GM12878 (cell line): Measurements from ENCODE around the gene CLASP1.

Source experiments
- BRCA1 ChIP-seq: IDR thresholded peaks from 2 replicates; pipeline ENCODE4 v1.6.1; 2011; ENCODE audit warnings: low read depth, low read length, improper control_type of control experiment
- EP300 ChIP-seq, 2 experiments: fragments of 150-350 bp in 1 of 2; IDR thresholded peaks; 2 replicates each; pipeline ENCODE4 v1.6.1; 2011 to 2012; ENCODE audit warnings: low read depth in 2 of 2, low read length in 2 of 2, borderline replicate concordance in 1 of 2, improper control_type of control experiment in 1 of 2, inconsistent platforms in 1 of 2; ENCODE audit not compliant: control insufficient read depth in 1 of 2
- EZH2 ChIP-seq: IDR thresholded peaks from 2 replicates; pipeline ENCODE4 v1.6.1; 2012; ENCODE audit warnings: low read depth, mild to moderate bottlenecking, control low read depth, inconsistent platforms, low read length, borderline replicate concordance; ENCODE audit not compliant: control insufficient read depth
- HCFC1 ChIP-seq: fragments of 150-350 bp; IDR thresholded peaks from 2 replicates; pipeline ENCODE4 v1.6.1; 2014; ENCODE audit warnings: low read length
- NRF1 ChIP-seq: conservative IDR thresholded peaks from 2 replicates; pipeline ENCODE4 v1.6.1; 2011; ENCODE audit warnings: mild to moderate bottlenecking, low read depth, low read length, improper control_type of control experiment
- SRF ChIP-seq, 2 experiments: IDR thresholded peaks; 2 replicates each; pipeline ENCODE4 v1.6.1; 2011; ENCODE audit warnings: low read depth in 2 of 2, low read length in 2 of 2, mild to moderate bottlenecking in 1 of 2, moderate library complexity in 1 of 2
- ZBED1 ChIP-seq: IDR thresholded peaks from 2 replicates; pipeline ENCODE4 v1.6.1; 2016; ENCODE audit warnings: borderline replicate concordance
- ZNF274 ChIP-seq: IDR thresholded peaks from one replicate; pipeline ENCODE4 v1.8.0; 2011; ENCODE audit not compliant: insufficient read length, insufficient read depth
- TF ChIP-seq, protein P1 (sequence below), 3 experiments: IDR thresholded peaks in 2 of 3; conservative IDR thresholded peaks in 1 of 3; 2 replicates each; pipeline ENCODE4 v1.5.1; 2011; ENCODE audit warnings: low read depth in 3 of 3, low read length in 3 of 3, mild to moderate bottlenecking in 3 of 3, control low read depth in 2 of 3, moderate library complexity in 2 of 3, inconsistent platforms in 1 of 3, mixed read lengths in 1 of 3; ENCODE audit not compliant: control insufficient read depth in 2 of 3, insufficient read depth in 1 of 3; ENCODE audit errors: extremely low read depth in 1 of 3

DNA sequence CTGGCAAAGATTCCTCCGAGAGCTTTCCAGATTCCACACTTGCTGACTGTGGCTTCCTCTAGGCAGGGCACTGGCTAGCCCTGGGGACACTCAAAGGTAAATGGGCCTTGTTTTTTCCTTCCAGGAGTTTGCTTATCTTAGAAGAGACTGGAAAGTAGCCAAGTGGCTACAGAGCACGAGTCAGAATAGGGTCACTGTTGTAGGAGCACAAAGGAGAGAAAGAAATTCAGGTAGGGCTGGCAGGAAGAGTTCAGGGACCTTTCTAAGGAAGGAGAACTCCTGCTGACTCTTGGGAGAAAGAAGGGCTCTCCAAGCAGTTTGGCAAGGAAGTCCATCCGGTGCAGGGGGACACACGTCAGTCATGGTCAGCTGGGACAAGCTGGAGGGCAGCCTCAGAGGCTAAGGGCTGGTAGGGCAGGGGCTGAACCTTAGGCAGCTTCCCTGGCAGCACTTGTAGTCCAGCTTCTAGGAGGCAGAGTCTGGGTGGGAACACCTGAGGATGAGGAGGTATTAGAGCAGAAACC lies 47.9 kb upstream of the CLASP1 start:
- TF ChIP-seq NRF1 (no peak), EZH2 (no peak), BRCA1 (no peak), ZNF274 (no peak), SRF (IDR thresholded peaks at IDR 0.05; ENCODE audit: low read depth in 2 of 2, low read length in 2 of 2) (no peak), EP300 (IDR thresholded peaks at IDR 0.05; ENCODE audit: borderline replicate concordance in 1 of 2, control insufficient read depth in 1 of 2, low read depth in 2 of 2, low read length in 2 of 2) (no peak), ZBED1 (no peak), HCFC1 (no peak)
- TF ChIP-seq, protein P1, sequence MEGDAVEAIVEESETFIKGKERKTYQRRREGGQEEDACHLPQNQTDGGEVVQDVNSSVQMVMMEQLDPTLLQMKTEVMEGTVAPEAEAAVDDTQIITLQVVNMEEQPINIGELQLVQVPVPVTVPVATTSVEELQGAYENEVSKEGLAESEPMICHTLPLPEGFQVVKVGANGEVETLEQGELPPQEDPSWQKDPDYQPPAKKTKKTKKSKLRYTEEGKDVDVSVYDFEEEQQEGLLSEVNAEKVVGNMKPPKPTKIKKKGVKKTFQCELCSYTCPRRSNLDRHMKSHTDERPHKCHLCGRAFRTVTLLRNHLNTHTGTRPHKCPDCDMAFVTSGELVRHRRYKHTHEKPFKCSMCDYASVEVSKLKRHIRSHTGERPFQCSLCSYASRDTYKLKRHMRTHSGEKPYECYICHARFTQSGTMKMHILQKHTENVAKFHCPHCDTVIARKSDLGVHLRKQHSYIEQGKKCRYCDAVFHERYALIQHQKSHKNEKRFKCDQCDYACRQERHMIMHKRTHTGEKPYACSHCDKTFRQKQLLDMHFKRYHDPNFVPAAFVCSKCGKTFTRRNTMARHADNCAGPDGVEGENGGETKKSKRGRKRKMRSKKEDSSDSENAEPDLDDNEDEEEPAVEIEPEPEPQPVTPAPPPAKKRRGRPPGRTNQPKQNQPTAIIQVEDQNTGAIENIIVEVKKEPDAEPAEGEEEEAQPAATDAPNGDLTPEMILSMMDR (IDR thresholded peaks at IDR 0.05 in 2 of 3, conservative IDR thresholded peaks at IDR 0.05 in 1 of 3; ENCODE audit: control insufficient read depth in 2 of 3, extremely low read depth in 1 of 3, insufficient read depth in 1 of 3, low read depth in 3 of 3, low read length in 3 of 3), result no peak
